Stimulated activated CD4-positive, alpha-beta T cell treated with anti-CD3 and anti-CD28 coated beads, Interleukin-15, amount 100 ng/mL, for 48 hours (primary cell): ENCODE measurements around the gene GXYLT2.

ENCODE experiments used
- DNase-seq, 2 donors: peaks; one replicate each; pipeline ENCODE4 v3.0.0-alpha.2; 2020; ENCODE audit warnings: low read depth in 2 of 2

GXYLT2 gene

GRCh38 chr3:73018298-73018697, 130.5 kb downstream of the GXYLT2 start:
- DNase-seq = no peak

GRCh38 chr3:73018790-73019441, 131.1 kb downstream of the GXYLT2 start:
- DNase-seq = no peak

- no peak for DNase-seq
Observed at GRCh38 chr3:73021301-73021835, 133.5 kb downstream of the GXYLT2 start.

- no peak for DNase-seq
Observed at GRCh38 chr3:73024836-73025235, 137.0 kb downstream of the GXYLT2 start.

GRCh38 chr3:73026111-73026759, 138.4 kb downstream of the GXYLT2 start:
- no peak for DNase-seq
